Neural cell (in vitro differentiated cells): ENCODE measurements around the gene PFKFB4. TPM values are rescaled to one million over a fixed set of nuclear protein-coding genes. Genes with fewer than 3 reads are reported as not detected.

ENCODE experiments used
- H2AFZ ChIP-seq: fragments of 200-600, 300-800 bp; sonication (generic), shearing (Covaris generic); 2 replicates; pipeline ENCODE4 v1.6.0; 2014; ENCODE audit warnings: low read depth, mild to moderate bottlenecking, antibody characterized with exemption, low read length, moderate library complexity
- H3F3A ChIP-seq: fragments of 200-600 bp; shearing (Covaris generic); 2 replicates; pipeline ENCODE4 v1.6.1; 2016; ENCODE audit warnings: mild to moderate bottlenecking, moderate library complexity, mixed read lengths, antibody characterized with exemption, low read length; ENCODE audit not compliant: insufficient read depth, poor library complexity, severe bottlenecking
- H3K27ac ChIP-seq: fragments of 200-600, 300-800 bp; sonication (generic), shearing (Covaris generic); 2 replicates; pipeline ENCODE4 v1.5.1; 2014; ENCODE audit warnings: mild to moderate bottlenecking, low read length, moderate library complexity
- H3K27me3 ChIP-seq: fragments of 300-800, 200-600 bp; sonication (generic), shearing (Covaris generic); 2 replicates; pipeline ENCODE4 v1.6.0; 2014; ENCODE audit warnings: mild to moderate bottlenecking, low read depth, low read length, moderate library complexity; ENCODE audit not compliant: insufficient read depth
- H3K36me3 ChIP-seq: fragments of 300-800, 200-600 bp; sonication (generic), shearing (Covaris generic); 2 replicates; pipeline ENCODE4 v1.5.1; 2014; ENCODE audit warnings: mild to moderate bottlenecking, antibody characterized with exemption, low read length, moderate library complexity; ENCODE audit not compliant: insufficient read depth
- H3K4me2 ChIP-seq: fragments of 300-800, 200-600 bp; sonication (generic), shearing (Covaris generic); 2 replicates; pipeline ENCODE4 v1.6.0; 2014; ENCODE audit warnings: mild to moderate bottlenecking, low read length
- H3K4me3 ChIP-seq: fragments of 300-800, 200-600 bp; sonication (generic), shearing (Covaris generic); 2 replicates; pipeline ENCODE4 v1.5.1; 2014; ENCODE audit warnings: mild to moderate bottlenecking, low read length, moderate library complexity
- H3K79me2 ChIP-seq: fragments of 200-600 bp; shearing (Covaris generic); replicated peaks from 2 replicates; pipeline ENCODE4 v1.6.0; 2014; ENCODE audit warnings: mild to moderate bottlenecking, low read length, moderate library complexity; ENCODE audit not compliant: insufficient read depth
- H3K9ac ChIP-seq: fragments of 300-800, 200-600 bp; sonication (generic), shearing (Covaris generic); 2 replicates; pipeline ENCODE4 v1.6.1; 2016; ENCODE audit warnings: mild to moderate bottlenecking, low read length, mixed read lengths
- H3K9me2 ChIP-seq: fragments of 200-600 bp; shearing (Covaris generic); 2 replicates; pipeline ENCODE4 v1.6.1; 2016; ENCODE audit warnings: mild to moderate bottlenecking, low read length, mixed read lengths; ENCODE audit not compliant: insufficient read depth
- H3K9me3 ChIP-seq: fragments of 200-600, 300-800 bp; sonication (generic), shearing (Covaris generic); 2 replicates; pipeline ENCODE4 v1.6.1; 2016; ENCODE audit warnings: mild to moderate bottlenecking, mixed run types, low read length, moderate library complexity, mixed read lengths
- H4K20me1 ChIP-seq: fragments of 200-600 bp; shearing (Covaris generic); 2 replicates; pipeline ENCODE4 v1.6.1; 2016; ENCODE audit warnings: mild to moderate bottlenecking, mixed run types; ENCODE audit not compliant: insufficient read depth
- EP300 ChIP-seq: fragments of 450-650 bp; conservative IDR thresholded peaks from 2 replicates; pipeline ENCODE4 v1.6.1; 2014; ENCODE audit warnings: antibody characterized with exemption, mild to moderate bottlenecking, moderate library complexity; ENCODE audit not compliant: poor library complexity, severe bottlenecking
- EZH2 ChIP-seq: fragments of 200-600, 300-800 bp; shearing (Covaris generic), sonication (generic); IDR thresholded peaks from 2 replicates; pipeline ENCODE4 v1.6.1; 2014; ENCODE audit warnings: antibody characterized with exemption, low read length, borderline replicate concordance, mild to moderate bottlenecking; ENCODE audit not compliant: insufficient read depth, poor library complexity, severe bottlenecking
- MXI1 ChIP-seq: fragments of 450-650 bp; conservative IDR thresholded peaks from 2 replicates; pipeline ENCODE4 v1.6.1; 2014; ENCODE audit warnings: antibody characterized with exemption, mild to moderate bottlenecking; ENCODE audit not compliant: poor library complexity, severe bottlenecking
- POLR2AphosphoS5 ChIP-seq: IDR thresholded peaks from 2 replicates; pipeline ENCODE4 v1.6.1; 2012
- RAD21 ChIP-seq: fragments of 450-650 bp; conservative IDR thresholded peaks from 2 replicates; pipeline ENCODE4 v1.6.1; 2014; ENCODE audit warnings: antibody characterized with exemption, mild to moderate bottlenecking, moderate library complexity
- SMC3 ChIP-seq: fragments of 450-650 bp; conservative IDR thresholded peaks from 2 replicates; pipeline ENCODE4 v1.6.1; 2014; ENCODE audit warnings: antibody characterized with exemption, mild to moderate bottlenecking, moderate library complexity; ENCODE audit not compliant: poor library complexity
- TAF1 ChIP-seq: IDR thresholded peaks from 2 replicates; pipeline ENCODE4 v1.6.1; 2012; ENCODE audit warnings: low read depth
- polyA plus RNA-seq: library from polyadenylated mRNA; depleted of rRNA; stranded (reverse); fragments of >200 nt; gene quantifications from 2 replicates; pipeline ENCODE4 v1.2.3, GENCODE V29; 2014
- TF ChIP-seq, protein P1 (sequence below): IDR thresholded peaks from 2 replicates; pipeline ENCODE4 v1.6.1; 2012; ENCODE audit warnings: borderline replicate concordance
- TF ChIP-seq, protein P2 (sequence below): fragments of 450-650 bp; IDR thresholded peaks from 2 replicates; pipeline ENCODE4 v1.5.1; 2014; ENCODE audit warnings: antibody characterized with exemption, mild to moderate bottlenecking, moderate library complexity; ENCODE audit not compliant: poor library complexity, severe bottlenecking

The PFKFB4 gene
- polyA plus RNA-seq, 1 donor from 2014 or later, result 29.4 TPM

DNA sequence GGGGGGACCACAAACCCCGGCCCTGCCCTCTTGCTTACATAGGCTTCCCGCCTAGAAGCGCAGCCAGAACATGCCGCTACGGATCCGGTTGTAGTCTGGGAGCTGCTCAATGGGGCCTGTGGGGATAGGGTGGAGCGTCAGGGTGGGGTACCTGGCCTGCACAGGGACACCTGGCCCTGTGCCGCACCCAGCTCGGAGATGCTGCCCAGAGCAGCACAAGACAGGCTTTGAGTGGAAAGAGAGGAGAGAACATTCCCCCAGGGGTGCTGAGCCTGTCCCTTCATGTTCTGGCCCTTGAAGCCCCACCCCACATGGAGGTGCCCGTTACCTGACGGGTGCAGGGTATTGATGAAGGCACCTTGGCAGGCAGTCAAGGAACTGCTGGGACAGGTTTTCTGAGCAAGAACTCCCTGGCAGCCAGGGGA lies 42.5 kb upstream of the PFKFB4 start:
- no peak overlapping the region for H3K4me2 ChIP-seq
- no peak overlapping the region for H2AFZ ChIP-seq
- H3K9me2 ChIP-seq, result no peaks in the 10 kb centered on the region
- no peaks in the 10 kb centered on the region for H4K20me1 ChIP-seq
- TF ChIP-seq, protein P1, sequence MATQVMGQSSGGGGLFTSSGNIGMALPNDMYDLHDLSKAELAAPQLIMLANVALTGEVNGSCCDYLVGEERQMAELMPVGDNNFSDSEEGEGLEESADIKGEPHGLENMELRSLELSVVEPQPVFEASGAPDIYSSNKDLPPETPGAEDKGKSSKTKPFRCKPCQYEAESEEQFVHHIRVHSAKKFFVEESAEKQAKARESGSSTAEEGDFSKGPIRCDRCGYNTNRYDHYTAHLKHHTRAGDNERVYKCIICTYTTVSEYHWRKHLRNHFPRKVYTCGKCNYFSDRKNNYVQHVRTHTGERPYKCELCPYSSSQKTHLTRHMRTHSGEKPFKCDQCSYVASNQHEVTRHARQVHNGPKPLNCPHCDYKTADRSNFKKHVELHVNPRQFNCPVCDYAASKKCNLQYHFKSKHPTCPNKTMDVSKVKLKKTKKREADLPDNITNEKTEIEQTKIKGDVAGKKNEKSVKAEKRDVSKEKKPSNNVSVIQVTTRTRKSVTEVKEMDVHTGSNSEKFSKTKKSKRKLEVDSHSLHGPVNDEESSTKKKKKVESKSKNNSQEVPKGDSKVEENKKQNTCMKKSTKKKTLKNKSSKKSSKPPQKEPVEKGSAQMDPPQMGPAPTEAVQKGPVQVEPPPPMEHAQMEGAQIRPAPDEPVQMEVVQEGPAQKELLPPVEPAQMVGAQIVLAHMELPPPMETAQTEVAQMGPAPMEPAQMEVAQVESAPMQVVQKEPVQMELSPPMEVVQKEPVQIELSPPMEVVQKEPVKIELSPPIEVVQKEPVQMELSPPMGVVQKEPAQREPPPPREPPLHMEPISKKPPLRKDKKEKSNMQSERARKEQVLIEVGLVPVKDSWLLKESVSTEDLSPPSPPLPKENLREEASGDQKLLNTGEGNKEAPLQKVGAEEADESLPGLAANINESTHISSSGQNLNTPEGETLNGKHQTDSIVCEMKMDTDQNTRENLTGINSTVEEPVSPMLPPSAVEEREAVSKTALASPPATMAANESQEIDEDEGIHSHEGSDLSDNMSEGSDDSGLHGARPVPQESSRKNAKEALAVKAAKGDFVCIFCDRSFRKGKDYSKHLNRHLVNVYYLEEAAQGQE, result no peak
- TF ChIP-seq RAD21, result no peak
- no peak for TF ChIP-seq SMC3
- TF ChIP-seq, protein P2, sequence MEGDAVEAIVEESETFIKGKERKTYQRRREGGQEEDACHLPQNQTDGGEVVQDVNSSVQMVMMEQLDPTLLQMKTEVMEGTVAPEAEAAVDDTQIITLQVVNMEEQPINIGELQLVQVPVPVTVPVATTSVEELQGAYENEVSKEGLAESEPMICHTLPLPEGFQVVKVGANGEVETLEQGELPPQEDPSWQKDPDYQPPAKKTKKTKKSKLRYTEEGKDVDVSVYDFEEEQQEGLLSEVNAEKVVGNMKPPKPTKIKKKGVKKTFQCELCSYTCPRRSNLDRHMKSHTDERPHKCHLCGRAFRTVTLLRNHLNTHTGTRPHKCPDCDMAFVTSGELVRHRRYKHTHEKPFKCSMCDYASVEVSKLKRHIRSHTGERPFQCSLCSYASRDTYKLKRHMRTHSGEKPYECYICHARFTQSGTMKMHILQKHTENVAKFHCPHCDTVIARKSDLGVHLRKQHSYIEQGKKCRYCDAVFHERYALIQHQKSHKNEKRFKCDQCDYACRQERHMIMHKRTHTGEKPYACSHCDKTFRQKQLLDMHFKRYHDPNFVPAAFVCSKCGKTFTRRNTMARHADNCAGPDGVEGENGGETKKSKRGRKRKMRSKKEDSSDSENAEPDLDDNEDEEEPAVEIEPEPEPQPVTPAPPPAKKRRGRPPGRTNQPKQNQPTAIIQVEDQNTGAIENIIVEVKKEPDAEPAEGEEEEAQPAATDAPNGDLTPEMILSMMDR, result no peak
- TF ChIP-seq MXI1, result no peak
- no peak for TF ChIP-seq EP300
- TF ChIP-seq POLR2AphosphoS5, result no peak
- no peak for TF ChIP-seq TAF1
- no peak for TF ChIP-seq EZH2
- no peak overlapping the region for H3K4me3 ChIP-seq
- H3K27ac ChIP-seq, result no peak overlapping the region
- no peak overlapping the region for H3K9ac ChIP-seq
- H3K79me2 ChIP-seq, result no peaks in the 10 kb centered on the region
- no peaks in the 10 kb centered on the region for H3K36me3 ChIP-seq
- H3F3A ChIP-seq, result no peaks in the 10 kb centered on the region
- no peaks in the 10 kb centered on the region for H3K27me3 ChIP-seq
- H3K9me3 ChIP-seq, result no peaks in the 10 kb centered on the region

DNA sequence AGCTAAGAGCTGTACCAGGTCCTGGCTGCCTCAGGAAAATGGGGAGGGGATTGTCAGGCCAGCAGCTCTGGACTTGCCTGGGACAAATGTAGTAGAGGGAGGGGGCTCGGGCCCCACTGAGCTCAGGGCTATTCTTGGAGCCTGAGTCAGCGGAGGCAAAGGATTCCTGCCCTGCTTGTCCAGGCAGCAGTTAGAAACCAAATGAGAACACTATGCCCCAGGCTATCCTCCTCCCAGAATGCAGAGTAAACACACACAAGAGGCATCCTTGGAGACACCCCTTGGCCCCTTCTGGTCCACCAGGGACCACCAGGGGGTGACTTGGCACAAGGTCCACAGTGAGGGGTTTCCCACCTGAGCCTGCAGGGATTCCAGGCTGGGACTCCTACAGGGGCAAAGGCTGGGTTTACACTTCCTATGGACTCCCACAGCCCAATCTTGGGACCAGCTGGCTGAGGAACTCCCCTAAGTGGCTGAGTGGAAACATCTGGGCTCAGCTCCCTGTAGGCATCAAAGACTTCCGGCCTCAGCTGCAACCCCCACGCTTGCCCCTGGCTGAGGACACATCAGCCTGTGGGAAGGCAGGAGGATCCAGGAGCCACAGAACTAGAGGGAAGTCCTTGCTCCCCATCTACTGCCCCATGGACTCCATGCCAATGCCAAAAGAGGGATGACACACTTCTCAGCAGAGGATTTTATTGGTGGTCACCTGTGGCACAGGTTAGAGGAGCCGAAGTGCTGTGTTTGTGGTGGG lies 41.9 kb upstream of the PFKFB4 start:
- H3F3A ChIP-seq, result no peaks in the 10 kb centered on the region
- TF ChIP-seq EP300, result no peak
- TF ChIP-seq TAF1, result no peak
- no peak for TF ChIP-seq SMC3
- no peak for TF ChIP-seq EZH2
- TF ChIP-seq, protein P2, result no peak
- TF ChIP-seq MXI1, result no peak
- no peak for TF ChIP-seq POLR2AphosphoS5
- TF ChIP-seq RAD21, result no peak
- TF ChIP-seq, protein P1, result no peak
- H3K27me3 ChIP-seq, result no peaks in the 10 kb centered on the region
- H3K36me3 ChIP-seq, result no peaks in the 10 kb centered on the region
- no peaks in the 10 kb centered on the region for H3K9me2 ChIP-seq
- H3K9me3 ChIP-seq, result no peaks in the 10 kb centered on the region
- H3K27ac ChIP-seq, result no peak overlapping the region
- no peaks in the 10 kb centered on the region for H4K20me1 ChIP-seq
- H2AFZ ChIP-seq, result no peak overlapping the region
- no peak overlapping the region for H3K9ac ChIP-seq
- H3K4me2 ChIP-seq, result no peak overlapping the region
- no peaks in the 10 kb centered on the region for H3K79me2 ChIP-seq
- H3K4me3 ChIP-seq, result no peak overlapping the region
